Measurements from ENCODE around the gene MANSC4.

DNA sequence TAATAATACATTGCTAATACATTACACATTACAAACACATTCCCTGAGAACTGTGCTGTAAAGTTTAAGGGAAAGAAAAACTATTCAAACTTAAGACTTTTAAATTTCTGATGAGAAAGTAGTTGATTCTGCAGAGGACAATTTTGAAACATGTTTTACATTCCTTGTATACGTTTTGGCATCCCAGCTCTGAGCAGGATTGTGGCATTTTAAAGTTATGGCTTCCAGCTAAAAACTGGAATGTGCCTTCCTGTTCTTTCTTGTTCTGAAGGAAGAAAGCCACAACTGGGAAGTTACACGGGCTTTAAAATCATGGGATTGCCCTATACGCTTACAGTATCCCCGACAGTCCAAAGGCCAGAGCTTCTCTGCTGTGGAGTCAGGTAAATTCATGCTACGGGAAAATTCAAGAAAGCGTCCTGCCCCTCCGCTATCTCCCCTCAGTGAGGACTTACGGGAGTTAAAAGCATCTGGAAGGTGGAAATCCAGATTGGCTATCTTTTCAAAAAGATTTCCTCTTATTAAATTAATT, 10.8 kb downstream of the MANSC4 start:
- TF ChIP-seq, protein P1, sequence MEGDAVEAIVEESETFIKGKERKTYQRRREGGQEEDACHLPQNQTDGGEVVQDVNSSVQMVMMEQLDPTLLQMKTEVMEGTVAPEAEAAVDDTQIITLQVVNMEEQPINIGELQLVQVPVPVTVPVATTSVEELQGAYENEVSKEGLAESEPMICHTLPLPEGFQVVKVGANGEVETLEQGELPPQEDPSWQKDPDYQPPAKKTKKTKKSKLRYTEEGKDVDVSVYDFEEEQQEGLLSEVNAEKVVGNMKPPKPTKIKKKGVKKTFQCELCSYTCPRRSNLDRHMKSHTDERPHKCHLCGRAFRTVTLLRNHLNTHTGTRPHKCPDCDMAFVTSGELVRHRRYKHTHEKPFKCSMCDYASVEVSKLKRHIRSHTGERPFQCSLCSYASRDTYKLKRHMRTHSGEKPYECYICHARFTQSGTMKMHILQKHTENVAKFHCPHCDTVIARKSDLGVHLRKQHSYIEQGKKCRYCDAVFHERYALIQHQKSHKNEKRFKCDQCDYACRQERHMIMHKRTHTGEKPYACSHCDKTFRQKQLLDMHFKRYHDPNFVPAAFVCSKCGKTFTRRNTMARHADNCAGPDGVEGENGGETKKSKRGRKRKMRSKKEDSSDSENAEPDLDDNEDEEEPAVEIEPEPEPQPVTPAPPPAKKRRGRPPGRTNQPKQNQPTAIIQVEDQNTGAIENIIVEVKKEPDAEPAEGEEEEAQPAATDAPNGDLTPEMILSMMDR (conservative IDR thresholded peaks at IDR 0.05 in 1 of 2, IDR thresholded peaks at IDR 0.05 in 1 of 2; ENCODE audit: extremely low read depth in 1 of 2, insufficient read depth in 1 of 2, low read depth in 1 of 2, low read length in 2 of 2): no peak
- TF ChIP-seq EZH2 (IDR thresholded peaks at IDR 0.05; ENCODE audit: borderline replicate concordance, low read length): no peak
